ENCODE measurements around the gene FAM168A.

- TF ChIP-seq CTCF (IDR thresholded peaks at IDR 0.05) (no peak), EP300 (IDR thresholded peaks at IDR 0.05) (no peak)
These were observed 39.1 kb upstream of the FAM168A start for GRCh38 chr11:73637012-73637411.

Data from tibial nerve (tissue), 4 donors.